HEK293T (cell line): Measurements from ENCODE around the gene MAGOH.

Experiments used
- HDGF ChIP-seq: fragments of 450-650 bp; IDR thresholded peaks from 2 replicates; pipeline ENCODE4 v1.6.1; 2017; ENCODE audit warnings: antibody characterized with exemption, borderline replicate concordance
- SP1 ChIP-seq: fragments of 450-650 bp; IDR thresholded peaks from 2 replicates; pipeline ENCODE4 v1.6.1; 2017

DNA sequence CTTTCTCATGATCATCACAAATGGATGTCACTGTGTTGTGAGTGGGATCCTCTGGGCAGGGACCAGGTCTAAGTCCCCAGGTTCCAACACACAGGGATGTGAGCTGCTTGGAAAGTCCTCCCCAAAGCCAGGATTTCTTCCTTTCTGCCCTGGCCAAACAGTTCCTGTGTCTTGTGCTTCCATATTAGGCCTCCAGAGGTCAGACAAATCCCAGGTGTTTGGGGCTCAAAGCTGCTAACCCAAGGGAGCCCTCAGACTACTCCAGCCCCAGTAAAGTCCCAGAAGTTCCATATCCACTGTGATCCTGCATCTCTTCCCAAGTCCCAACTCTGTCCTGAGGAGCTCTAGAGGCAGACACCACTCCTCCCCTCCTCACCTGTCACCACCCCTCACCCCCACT, 27.7 kb upstream of the MAGOH start:
- TF ChIP-seq SP1 = no peak
- TF ChIP-seq HDGF = no peak
